Measurements from ENCODE around the gene PLD4. TPM values are rescaled to one million over a fixed set of nuclear protein-coding genes. Genes with fewer than 3 reads are reported as not detected.
"Not testable (repeated sequence)": the region's sequence is repeated elsewhere in the genome, so short reads cannot be mapped to it uniquely, and the experiment has no call there.

Gene PLD4
- total RNA-seq, 1 donor from 2014 or later: 2.6 TPM

DNA sequence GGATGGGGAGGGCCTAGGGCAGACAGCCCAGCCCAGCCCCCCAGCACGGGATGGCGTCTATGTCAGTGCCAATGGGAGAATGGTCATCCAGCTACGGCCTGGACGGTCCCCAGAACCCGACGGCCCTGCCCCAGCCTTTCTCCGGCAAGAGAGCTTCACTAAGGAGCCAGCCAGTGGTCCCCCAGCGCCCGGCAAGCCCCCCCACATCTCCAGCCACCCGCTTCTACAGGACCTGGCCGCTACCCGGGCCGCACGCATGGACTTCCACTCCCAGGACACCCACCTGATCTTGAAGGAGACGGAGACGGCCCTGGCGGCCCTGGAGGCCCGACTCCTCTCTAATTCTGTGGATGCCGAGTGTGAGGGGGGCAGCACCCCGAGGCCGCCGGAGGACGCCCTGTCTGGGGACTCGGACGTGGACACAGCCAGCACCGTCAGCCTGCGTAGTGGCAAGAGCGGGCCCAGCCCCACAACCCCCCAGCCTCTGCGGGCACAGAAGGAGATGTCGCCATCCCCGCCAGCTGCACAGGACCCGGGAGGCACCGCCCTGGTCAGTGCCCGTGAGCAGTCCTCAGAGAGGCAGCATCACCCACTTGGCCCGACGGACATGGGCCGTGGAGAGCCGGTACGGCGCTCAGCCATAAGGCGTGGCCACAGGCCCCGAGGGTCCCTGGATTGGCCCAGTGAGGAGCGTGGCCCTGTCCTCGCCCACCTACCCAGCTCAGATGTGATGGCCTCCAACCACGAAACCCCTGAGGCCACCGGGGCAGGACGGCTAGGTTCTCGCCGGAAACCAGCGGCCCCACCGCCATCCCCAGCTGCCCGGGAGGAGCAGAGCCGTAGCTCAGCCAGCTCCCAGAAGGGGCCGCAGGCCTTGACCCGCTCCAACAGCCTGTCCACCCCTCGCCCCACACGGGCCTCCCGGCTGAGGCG is 37.7 kb upstream of the PLD4 start:
- DNase-seq (ENCODE audit: low spot score): no peak

GRCh38 chr14:104887623-104888488 is 36.8 kb upstream of the PLD4 start:
- DNase-seq (ENCODE audit: low spot score): no peak

GRCh38 chr14:104888489-104889374 is 35.9 kb upstream of the PLD4 start:
- DNase-seq (ENCODE audit: low spot score): no peak

DNA sequence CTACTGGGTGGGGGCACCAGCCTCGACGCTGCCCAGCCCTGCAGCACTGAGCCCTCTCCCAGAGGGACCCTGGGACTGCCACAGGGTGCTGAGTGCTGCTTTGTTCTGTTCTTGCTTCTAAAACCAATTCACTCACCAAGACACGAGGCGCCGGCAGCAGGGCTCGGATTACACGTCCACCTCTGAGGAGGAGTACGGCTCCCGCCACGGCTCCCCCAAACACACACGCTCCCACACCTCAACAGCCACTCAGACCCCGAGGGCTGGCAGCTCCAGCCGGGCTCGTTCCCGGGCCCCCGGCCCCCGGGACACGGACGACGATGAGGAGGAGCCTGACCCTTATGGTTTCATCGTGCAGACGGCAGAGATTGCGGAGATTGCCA is 35.3 kb upstream of the PLD4 start:
- no peak for DNase-seq (ENCODE audit: low spot score)

- not testable (repeated sequence) for DNase-seq (ENCODE audit: low spot score)
Measured at GRCh38 chr14:104890292-104890691, 34.4 kb upstream of the PLD4 start.

DNA sequence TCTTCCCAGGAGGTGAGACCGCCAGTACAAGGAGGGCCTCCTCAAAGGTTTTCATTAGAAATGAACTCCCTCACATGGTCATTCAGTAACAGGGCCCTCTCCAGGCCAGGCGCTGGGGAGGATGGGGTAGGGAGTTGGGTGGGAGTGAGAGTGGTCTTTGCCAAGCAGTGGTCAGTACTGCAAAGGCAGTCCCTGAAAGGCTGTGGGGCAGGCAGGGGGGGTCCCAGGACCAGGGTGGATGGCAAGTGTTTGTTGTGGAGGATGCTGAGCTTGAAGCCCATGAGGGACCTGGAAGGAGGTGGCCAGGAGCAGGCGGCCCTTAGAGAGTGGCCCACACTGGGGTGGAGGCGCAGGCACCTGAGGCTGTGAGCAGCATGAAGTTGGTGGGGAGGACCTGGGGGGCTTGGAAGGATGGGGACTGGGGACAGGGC is 33.5 kb upstream of the PLD4 start:
- no peak for DNase-seq (ENCODE audit: low spot score)

DNA sequence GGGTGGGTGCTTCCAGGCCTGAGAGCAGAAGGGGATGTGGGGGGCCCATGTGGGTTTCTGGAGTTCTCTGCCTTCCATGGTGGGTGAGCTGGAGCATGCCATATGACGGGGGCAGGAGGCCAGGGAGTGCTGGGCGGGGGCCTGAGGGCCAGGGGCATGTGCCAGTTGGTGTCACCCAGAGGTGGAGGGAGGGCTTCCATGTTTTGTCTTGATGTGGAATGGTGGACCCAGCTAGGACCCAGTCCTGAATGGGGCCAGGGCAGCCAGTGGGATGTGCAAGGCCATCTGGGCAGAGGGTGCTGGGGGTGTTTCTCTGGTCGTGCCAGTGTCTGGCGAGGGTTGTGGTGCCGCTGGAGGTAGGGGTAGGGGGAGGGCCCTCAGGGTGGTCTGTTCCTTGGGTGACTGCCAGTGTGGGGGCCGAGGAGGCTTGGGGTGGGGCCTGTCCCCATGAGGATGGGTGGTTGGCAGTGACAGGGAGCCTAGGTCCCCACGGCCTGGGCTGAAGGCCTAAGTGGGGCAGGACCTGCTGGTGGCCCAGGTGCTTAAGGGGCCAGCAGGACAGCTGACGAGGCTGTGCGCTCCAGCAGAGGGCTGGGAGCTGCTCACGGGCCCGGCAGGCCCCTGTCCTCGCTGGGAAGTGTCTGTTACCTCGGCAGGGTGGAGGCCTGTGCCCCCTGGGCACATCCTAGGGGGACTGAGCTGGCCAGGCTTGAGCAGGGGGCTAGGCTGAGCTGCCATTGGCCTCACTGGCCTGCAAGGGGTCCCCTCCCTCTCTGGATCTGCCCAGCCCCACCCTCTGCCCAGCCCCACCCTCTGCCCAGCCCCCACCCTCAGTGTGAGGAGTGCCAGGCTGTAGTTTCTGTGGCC is 32.8 kb upstream of the PLD4 start:
- no peak for DNase-seq (ENCODE audit: low spot score)

GRCh38 chr14:104892531-104893434 is 31.9 kb upstream of the PLD4 start:
- DNase-seq (ENCODE audit: low spot score): peak; percentile 34

- DNase-seq (ENCODE audit: low spot score): no peak
Measured at GRCh38 chr14:104893435-104894207, 31.1 kb upstream of the PLD4 start.

DNA sequence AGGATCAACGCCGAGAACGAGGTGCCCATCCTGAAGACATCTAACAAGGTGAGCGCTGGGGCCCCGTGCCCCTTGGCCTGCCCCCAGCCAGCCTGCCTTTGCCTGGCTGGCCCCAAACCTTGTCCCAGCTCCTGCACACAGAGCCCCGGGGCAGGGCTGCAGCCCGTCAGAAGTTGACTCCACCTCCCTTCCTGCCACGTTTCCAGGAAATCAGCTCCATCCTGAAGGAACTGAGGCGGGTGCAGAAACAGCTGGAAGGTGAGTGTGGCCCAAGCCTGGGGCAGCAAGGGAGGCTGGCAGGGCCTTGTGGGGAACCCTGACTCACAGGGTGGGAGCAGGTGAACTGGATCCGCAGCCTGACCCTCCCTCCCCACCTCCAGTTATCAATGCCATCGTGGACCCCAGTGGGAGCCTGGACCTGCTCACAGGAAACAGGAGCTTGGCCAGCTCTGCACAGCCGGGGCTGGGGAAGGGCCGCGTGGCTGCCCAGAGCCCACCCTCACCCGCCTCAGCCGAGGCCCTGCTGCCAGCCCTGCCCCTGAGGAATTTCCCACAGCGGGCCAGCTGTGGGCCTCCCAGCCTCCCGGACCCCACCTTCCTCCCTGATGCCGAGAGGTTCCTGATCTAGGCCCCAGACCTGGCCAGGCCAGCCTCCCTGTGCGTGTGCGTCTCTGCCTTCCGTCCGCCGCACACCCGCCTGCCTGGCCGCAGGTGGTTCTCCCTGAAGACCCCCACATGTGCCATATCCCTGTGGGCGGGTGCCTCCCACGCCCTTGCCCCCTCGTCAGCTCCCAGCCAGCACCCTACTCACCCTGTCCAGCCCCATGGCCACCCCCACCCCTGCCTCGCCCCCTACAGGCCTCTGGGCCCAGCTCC is 30.1 kb upstream of the PLD4 start:
- DNase-seq (ENCODE audit: low spot score): no peak

- DNase-seq (ENCODE audit: low spot score): no peak
Measured at GRCh38 chr14:104895207-104895785, 29.4 kb upstream of the PLD4 start.

GRCh38 chr14:104895786-104896661 is 28.7 kb upstream of the PLD4 start:
- peak; percentile 67 for DNase-seq (ENCODE audit: low spot score)

- DNase-seq (ENCODE audit: low spot score): no peak
Measured at GRCh38 chr14:104897330-104898194, 27.1 kb upstream of the PLD4 start.

DNA sequence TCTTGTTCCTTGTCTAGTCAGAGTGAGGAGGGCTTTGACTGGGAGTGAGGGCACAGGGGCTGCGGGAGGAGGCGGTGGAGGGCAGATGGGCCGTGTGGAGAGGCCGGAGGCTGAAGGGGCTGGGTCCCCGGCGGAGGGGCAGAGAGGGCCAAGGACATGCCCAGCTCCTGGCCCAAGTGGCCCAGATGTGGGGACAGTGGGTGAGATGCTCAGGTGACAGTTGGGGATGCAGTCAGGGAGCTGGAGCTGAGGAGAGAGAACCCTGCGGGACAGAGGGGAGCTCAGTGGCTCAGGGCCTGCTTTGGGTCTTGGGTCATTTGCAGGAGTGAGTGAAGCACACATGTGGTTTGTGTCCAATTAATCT is 26.5 kb upstream of the PLD4 start:
- no peak for DNase-seq (ENCODE audit: low spot score)

GRCh38 chr14:104898870-104899510 is 25.7 kb upstream of the PLD4 start:
- DNase-seq (ENCODE audit: low spot score): no peak

Data from ureter (tissue), 1 donor.